ENCODE measurements around the gene EPHB4. TPM values are rescaled to one million over a fixed set of nuclear protein-coding genes. Genes with fewer than 3 reads are reported as not detected.

EPHB4 gene
- total RNA-seq, 1 experiment from 2014 or later, result 135 TPM

- Histone ChIP-seq H3K23ac (ENCODE audit: insufficient read length, low read depth, low read length) (no peak overlapping the region), H4K8ac (replicated peaks; ENCODE audit: insufficient read length, low read depth, low read length) (no peak overlapping the region), H3K23me2 (ENCODE audit: insufficient read length, low read depth, low read length, poor library complexity, severe bottlenecking) (peaks cover 16% of the 10 kb centered on the region), H4K5ac (ENCODE audit: insufficient read length, low read depth, low read length) (no peak overlapping the region), H3K4me2 (ENCODE audit: insufficient read depth, insufficient read length, low read length) (no peak overlapping the region), H3K4me1 (ENCODE audit: insufficient read depth, low read length) (peaks cover 7% of the 10 kb centered on the region; the same call in 1 of the 2 replicates), H3K18ac (ENCODE audit: insufficient read length, low read depth, low read length) (no peak overlapping the region), H3K9ac (ENCODE audit: extremely low read depth, insufficient read length, low read length) (no peak overlapping the region), H3K79me2 (ENCODE audit: insufficient read depth, low read length) (peaks cover 15% of the 10 kb centered on the region), H3K4ac (ENCODE audit: low read depth, low read length) (no peak overlapping the region), H2BK120ac (ENCODE audit: low read depth, low read length, poor library complexity, severe bottlenecking) (no peak overlapping the region), H3K56ac (ENCODE audit: insufficient read length, low read depth, low read length) (no peak overlapping the region), H3K14ac (ENCODE audit: insufficient read depth, low read length) (no peak overlapping the region), H3K27ac (ENCODE audit: insufficient read length, low read depth, low read length) (no peak overlapping the region), H3K79me1 (ENCODE audit: insufficient read depth, low read depth, low read length, poor library complexity, severe bottlenecking) (peaks cover 21% of the 10 kb centered on the region), H4K20me1 (ENCODE audit: control insufficient read depth, insufficient read depth, insufficient read length) (no peaks in the 10 kb centered on the region), H3K9me3 (ENCODE audit: control insufficient read depth, low read depth, low read length) (no peaks in the 10 kb centered on the region), H2BK12ac (ENCODE audit: insufficient read length, low read depth, low read length) (no peak overlapping the region), H3K27me3 (ENCODE audit: insufficient read depth, low read length) (no peaks in the 10 kb centered on the region), H2AK5ac (ENCODE audit: insufficient read length, low read length) (no peak overlapping the region), H2BK15ac (ENCODE audit: low read depth, low read length) (no peak overlapping the region), H2BK20ac (ENCODE audit: low read depth, low read length, poor library complexity, severe bottlenecking) (no peak overlapping the region), H4K91ac (ENCODE audit: insufficient read length, low read depth, low read length) (no peak overlapping the region), H3T11ph (ENCODE audit: low read length) (no peak overlapping the region), H2BK5ac (ENCODE audit: insufficient read length, low read length) (no peak overlapping the region), H2AFZ (ENCODE audit: low read length) (no peak overlapping the region)
- H3K27ac Mint-ChIP-seq, result no peak overlapping the region
- no peak for DNase-seq
- WGBS (ENCODE audit: extremely low coverage, insufficient read length, low lambda C conversion rate), result no CpG with 5 or more reads among the region's 31 CpGs
- peaks cover 0 to 2% of the 10 kb centered on the region in 2 experiments; a peak in 2 of 5 replicates for H3K9me3 Mint-ChIP-seq
- TF ChIP-seq, protein P1, sequence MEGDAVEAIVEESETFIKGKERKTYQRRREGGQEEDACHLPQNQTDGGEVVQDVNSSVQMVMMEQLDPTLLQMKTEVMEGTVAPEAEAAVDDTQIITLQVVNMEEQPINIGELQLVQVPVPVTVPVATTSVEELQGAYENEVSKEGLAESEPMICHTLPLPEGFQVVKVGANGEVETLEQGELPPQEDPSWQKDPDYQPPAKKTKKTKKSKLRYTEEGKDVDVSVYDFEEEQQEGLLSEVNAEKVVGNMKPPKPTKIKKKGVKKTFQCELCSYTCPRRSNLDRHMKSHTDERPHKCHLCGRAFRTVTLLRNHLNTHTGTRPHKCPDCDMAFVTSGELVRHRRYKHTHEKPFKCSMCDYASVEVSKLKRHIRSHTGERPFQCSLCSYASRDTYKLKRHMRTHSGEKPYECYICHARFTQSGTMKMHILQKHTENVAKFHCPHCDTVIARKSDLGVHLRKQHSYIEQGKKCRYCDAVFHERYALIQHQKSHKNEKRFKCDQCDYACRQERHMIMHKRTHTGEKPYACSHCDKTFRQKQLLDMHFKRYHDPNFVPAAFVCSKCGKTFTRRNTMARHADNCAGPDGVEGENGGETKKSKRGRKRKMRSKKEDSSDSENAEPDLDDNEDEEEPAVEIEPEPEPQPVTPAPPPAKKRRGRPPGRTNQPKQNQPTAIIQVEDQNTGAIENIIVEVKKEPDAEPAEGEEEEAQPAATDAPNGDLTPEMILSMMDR (conservative IDR thresholded peaks at IDR 0.05), result no peak
- peaks cover 48 to 74% (median 73%) of the 10 kb centered on the region in 3 experiments; a peak in 6 of 7 replicates for H3K36me3 Mint-ChIP-seq (ENCODE audit: insufficient read depth in 1 of 3, low read depth in 3 of 3)
- H3K27me3 Mint-ChIP-seq (ENCODE audit: low read depth), result no peaks in the 10 kb centered on the region; the same call in none of the 2 replicates
- H3K4me1 Mint-ChIP-seq, result peaks cover 19 to 27% of the 10 kb centered on the region in 2 experiments
- 0 out of 5 replicates have a peak overlapping the region, but pooled peaks of 1 of the 2 experiments have one; percentile 48 for H3K4me3 Mint-ChIP-seq
Measured at GRCh38 chr7:100823534-100823933, 3.8 kb downstream of the EPHB4 start.
